AG09309 (cell line): ENCODE results near the gene SPSB4.

Source experiments
- DNase-seq: peaks from one replicate; pipeline ENCODE4 v3.0.0-alpha.2; 2010; ENCODE audit warnings: low read depth
- H3K4me3 ChIP-seq: 2 replicates; pipeline ENCODE4 v1.5.1; 2011; ENCODE audit warnings: mild to moderate bottlenecking, low read depth, low read length, moderate library complexity; ENCODE audit not compliant: control insufficient read depth
- TF ChIP-seq, protein P1 (sequence below): IDR thresholded peaks from 2 replicates; pipeline ENCODE4 v1.5.1; 2011; ENCODE audit warnings: mild to moderate bottlenecking, low read depth, low read length, inconsistent platforms; ENCODE audit not compliant: insufficient read depth, control insufficient read depth; ENCODE audit errors: missing control alignments

SPSB4 gene

DNA sequence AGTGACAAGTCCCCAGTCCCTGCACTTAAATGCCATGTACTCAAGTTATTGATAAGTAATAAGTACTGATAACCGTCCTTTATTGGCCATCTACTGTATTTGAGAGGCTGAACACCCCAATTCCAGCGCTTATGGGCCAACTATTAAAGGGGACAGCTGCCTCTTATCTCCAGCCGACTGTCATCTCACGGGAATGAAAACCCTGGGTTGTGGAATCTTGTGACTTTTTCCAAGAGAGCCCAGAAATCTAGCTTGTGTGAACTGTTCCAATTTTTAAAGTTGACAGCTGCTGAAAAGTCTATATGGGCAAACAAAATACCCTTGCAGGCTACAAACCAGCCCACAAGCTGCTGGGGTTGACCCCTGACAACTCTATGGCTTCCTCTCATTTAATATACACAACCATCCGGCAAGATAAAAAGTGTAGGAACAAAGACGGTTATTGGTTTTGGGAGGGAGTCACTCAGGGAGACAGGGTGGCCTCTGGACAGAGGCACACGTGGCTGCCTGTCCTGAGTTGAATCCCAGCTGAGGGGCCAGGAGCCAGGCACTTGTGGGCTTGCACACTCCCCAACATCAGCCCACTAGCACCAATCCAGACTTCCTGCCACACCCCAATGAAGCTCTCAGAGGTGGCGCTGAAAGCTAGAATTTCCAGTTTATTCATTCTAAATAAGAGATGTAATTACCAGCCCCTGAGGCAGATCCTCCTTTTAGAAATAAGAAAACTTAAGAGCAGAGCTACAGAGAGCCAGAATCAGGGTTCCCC is 16.2 kb downstream of the SPSB4 start:
- no peak overlapping the region for H3K4me3 ChIP-seq
- TF ChIP-seq, protein P1, sequence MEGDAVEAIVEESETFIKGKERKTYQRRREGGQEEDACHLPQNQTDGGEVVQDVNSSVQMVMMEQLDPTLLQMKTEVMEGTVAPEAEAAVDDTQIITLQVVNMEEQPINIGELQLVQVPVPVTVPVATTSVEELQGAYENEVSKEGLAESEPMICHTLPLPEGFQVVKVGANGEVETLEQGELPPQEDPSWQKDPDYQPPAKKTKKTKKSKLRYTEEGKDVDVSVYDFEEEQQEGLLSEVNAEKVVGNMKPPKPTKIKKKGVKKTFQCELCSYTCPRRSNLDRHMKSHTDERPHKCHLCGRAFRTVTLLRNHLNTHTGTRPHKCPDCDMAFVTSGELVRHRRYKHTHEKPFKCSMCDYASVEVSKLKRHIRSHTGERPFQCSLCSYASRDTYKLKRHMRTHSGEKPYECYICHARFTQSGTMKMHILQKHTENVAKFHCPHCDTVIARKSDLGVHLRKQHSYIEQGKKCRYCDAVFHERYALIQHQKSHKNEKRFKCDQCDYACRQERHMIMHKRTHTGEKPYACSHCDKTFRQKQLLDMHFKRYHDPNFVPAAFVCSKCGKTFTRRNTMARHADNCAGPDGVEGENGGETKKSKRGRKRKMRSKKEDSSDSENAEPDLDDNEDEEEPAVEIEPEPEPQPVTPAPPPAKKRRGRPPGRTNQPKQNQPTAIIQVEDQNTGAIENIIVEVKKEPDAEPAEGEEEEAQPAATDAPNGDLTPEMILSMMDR = no peak
- no peak for DNase-seq

DNA sequence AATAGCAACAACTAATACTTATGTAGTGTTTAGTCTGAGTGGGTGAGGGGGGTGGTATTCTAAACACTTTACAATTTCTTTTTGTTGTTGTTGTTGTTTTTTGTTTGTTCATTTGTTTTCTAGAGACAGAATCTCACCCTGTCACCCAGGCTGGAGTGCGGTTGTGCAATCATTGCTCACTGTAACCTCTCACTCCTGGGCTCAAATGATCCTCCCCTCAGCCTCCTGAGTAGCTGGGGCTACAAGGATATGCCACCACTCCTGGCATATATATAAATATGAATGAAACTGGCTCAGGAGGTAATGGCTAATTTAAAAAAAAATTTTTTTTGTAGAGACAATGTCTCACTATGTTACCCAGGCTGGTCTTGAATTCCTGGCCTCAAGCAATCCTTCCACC is 19.1 kb downstream of the SPSB4 start:
- H3K4me3 ChIP-seq = no peak overlapping the region
- TF ChIP-seq, protein P1 = no peak
- no peak for DNase-seq

DNA sequence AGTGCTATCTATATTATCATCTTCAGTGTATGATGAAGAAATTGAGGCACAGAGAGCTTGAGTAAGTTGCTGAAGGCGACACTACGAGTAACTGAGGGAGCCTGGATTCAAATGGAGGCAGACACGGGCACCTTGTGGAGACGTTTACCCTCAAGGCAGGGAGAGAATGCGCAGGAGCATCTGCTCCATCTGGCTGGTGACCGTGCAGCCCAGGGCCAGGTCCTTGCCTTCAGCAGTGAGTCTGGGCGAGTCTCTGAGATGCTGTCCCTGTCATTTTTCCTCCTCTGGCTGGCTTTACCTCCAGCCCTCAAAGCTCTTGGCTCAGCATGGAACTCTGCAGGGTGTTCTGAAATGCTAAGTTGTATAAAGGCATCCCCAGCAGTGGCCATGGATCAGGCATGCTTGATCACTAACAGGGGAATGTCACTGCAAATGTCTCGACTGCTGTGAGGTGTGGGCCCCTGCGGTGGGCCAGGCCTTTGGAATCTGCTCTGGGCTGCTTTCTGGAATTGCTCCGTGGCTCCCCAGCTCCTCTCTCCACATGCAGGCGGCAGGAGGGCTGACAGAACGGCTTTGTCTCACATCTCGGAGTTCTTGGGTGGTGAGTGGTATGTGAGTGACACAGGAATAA is 19.7 kb downstream of the SPSB4 start:
- DNase-seq = no peak
- no peak overlapping the region for H3K4me3 ChIP-seq
- TF ChIP-seq, protein P1 = no peak

DNA sequence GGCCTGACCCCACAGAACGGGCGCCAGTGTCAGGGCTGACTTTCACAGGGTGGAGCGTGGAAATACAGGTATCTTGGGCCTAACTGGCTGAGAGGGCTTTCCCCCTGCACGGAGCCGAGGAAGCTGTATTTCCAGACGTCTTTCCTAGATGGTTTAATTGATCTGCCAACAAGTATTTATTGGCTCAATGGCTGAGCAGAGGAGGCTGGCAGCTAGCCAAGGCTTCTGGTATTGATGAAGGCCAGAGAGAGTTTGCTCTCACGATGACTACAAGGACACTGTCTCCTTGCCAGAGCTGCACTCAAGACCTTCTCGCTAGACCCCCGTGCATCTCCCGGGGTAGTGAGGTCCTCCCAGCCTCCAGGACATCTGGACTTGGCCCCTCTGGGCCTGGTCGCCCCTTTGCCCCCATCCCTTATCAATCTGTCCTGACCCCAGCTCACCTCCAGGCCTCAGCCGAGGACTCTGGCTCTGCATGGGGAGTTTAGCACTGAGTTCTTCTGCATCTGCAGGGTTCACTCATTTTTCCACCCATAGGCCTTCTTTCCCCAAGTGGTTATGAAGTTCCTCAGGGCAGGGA is 20.6 kb downstream of the SPSB4 start:
- H3K4me3 ChIP-seq = no peak overlapping the region

DNA sequence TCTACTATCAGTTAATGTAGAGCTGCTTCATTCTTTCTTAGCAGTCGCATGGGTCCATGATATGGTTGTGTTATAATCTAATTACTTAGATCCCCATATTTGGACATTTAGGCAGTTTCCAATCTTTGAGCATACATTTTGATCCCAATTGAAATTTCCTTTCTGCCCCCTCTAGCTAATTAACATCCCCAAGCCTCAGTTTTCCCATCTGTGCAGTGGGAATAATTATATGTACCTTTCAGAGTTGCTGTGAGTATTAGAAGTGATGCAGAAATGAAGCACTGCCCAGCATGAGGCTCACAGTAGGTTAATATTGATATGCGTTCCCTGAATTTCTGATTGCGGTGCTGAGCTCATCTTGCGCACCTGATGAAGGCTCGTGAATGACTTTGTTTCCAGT is 21.8 kb downstream of the SPSB4 start:
- DNase-seq = no peak
- TF ChIP-seq, protein P1 = no peak
- no peak overlapping the region for H3K4me3 ChIP-seq

More for the DNA sequence above, 20.6 kb downstream of the SPSB4 start:
- TF ChIP-seq, protein P1 = no peak
- no peak for DNase-seq

DNA sequence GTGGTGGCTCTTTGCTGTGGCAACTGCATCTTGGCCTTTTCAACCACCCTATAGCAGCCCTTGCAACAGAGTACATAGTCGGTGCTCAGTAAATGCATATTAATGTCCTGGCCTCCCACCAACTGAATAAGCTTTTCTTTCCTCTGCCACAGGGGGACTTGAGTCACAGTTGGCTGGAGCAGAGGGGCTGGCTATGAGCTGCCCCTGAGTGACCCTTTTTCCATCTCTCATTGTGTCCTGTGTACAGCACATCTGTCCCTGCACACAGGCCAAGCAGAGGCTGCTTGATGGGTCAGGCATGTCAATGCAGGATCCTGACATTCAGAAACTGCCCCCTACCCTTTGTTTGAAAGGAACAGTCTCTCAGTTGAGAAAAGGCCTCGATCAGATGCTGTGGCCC is 22.4 kb downstream of the SPSB4 start:
- TF ChIP-seq, protein P1 = no peak
- DNase-seq = no peak

More for the DNA sequence above, 22.4 kb downstream of the SPSB4 start:
- no peak overlapping the region for H3K4me3 ChIP-seq
